NOMO-1 treated with dmso at 0.1 percent for 144 hours (cell line): Measurements from ENCODE around the gene SOHLH1.

Source experiments
- DNase-seq: peaks from one replicate; lab custom pipeline; 2025; ENCODE audit not compliant: unreplicated experiment; lab: John Stamatoyannopoulos, UW

The SOHLH1 gene

GRCh38 chr9:135699440-135699839 lies at the start of gene SOHLH1:
Gene SOHLH1, minus strand, starts transcription at chr9:135699481. Its CDS starts 14 bp downstream, at chr9:135699467.
- no peak for DNase-seq

GRCh38 chr9:135748676-135749075 lies 49.4 kb upstream of the SOHLH1 start:
- DNase-seq = no peak

GRCh38 chr9:135747311-135747710 lies 48.0 kb upstream of the SOHLH1 start:
- DNase-seq = no peak

- no peak for DNase-seq
Measured at GRCh38 chr9:135746565-135746964, 47.3 kb upstream of the SOHLH1 start.

- DNase-seq = no peak
Measured at GRCh38 chr9:135745686-135746324, 46.5 kb upstream of the SOHLH1 start.

- no peak for DNase-seq
Measured at GRCh38 chr9:135745189-135745588, 45.9 kb upstream of the SOHLH1 start.

- DNase-seq = no peak
Measured at GRCh38 chr9:135744333-135745070, 45.2 kb upstream of the SOHLH1 start.

- no peak for DNase-seq
Measured at GRCh38 chr9:135743546-135744332, 44.5 kb upstream of the SOHLH1 start.

- no peak for DNase-seq
Measured at GRCh38 chr9:135743021-135743420, 43.7 kb upstream of the SOHLH1 start.

GRCh38 chr9:135741276-135742219 lies 42.3 kb upstream of the SOHLH1 start:
- no peak for DNase-seq

- no peak for DNase-seq
Measured at GRCh38 chr9:135739271-135740220, 40.3 kb upstream of the SOHLH1 start.

GRCh38 chr9:135737840-135738521 lies 38.7 kb upstream of the SOHLH1 start:
- DNase-seq = no peak

GRCh38 chr9:135736979-135737839 lies 37.9 kb upstream of the SOHLH1 start:
- no peak for DNase-seq

GRCh38 chr9:135736272-135736978 lies 37.1 kb upstream of the SOHLH1 start:
- DNase-seq = no peak

- DNase-seq = no peak
Measured at GRCh38 chr9:135734616-135735144, 35.4 kb upstream of the SOHLH1 start.

GRCh38 chr9:135732569-135733257 lies 33.4 kb upstream of the SOHLH1 start:
- no peak for DNase-seq

GRCh38 chr9:135731454-135731853 lies 32.2 kb upstream of the SOHLH1 start:
- DNase-seq = no peak
